GM12891 (cell line): ENCODE measurements around the gene TMTC2.

Experiments
- PAX5 ChIP-seq: IDR thresholded peaks from 2 replicates; pipeline ENCODE4 v1.6.1; 2011; ENCODE audit warnings: low read length, moderate library complexity, mild to moderate bottlenecking; ENCODE audit not compliant: insufficient read depth, severe bottlenecking
- POLR2A ChIP-seq: IDR thresholded peaks from 2 replicates; pipeline ENCODE4 v1.6.1; 2011; ENCODE audit warnings: low read depth, low read length, control low read depth
- POLR2AphosphoS5 ChIP-seq: IDR thresholded peaks from 2 replicates; pipeline ENCODE4 v1.6.1; 2011; ENCODE audit warnings: low read depth, low read length, control low read depth
- POU2F2 ChIP-seq: IDR thresholded peaks from 2 replicates; pipeline ENCODE4 v1.6.1; 2011; ENCODE audit warnings: low read depth, mild to moderate bottlenecking, control low read depth, low read length, moderate library complexity
- TAF1 ChIP-seq: IDR thresholded peaks from 2 replicates; pipeline ENCODE4 v1.6.1; 2011; ENCODE audit warnings: low read depth, low read length, control low read depth

DNA sequence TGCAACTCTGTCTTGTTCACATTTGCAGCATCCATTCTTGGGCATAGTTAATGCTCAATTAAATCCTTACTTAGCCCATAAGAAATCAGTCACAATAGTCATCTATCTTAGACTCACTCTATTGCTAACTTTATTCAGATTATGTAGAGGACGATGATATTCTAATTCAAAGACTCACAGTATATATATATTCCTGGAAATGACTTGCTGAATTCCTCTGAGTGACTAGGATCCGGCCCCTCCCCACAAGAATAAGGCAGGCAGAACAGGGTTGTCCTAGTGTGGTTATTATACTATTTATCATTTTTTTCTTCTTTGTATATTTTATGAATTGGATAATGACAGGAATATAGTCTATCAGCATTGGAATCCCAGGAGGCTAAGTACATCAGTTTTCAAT is 275.1 kb downstream of the TMTC2 start:
- TF ChIP-seq POLR2A (no peak), POLR2AphosphoS5 (no peak), TAF1 (no peak), POU2F2 (no peak), PAX5 (no peak)
